Measurements from ENCODE around the gene FAM240A. TPM values are rescaled to one million over a fixed set of nuclear protein-coding genes. Genes with fewer than 3 reads are reported as not detected.
A peak's percentile ranks its signal among the peaks of the same experiment; 100 is the strongest.

The FAM240A gene
- total and polyA plus RNA-seq, 2 donors from 2014 or later = 0.44 TPM; not detected in 1

GRCh38 chr3:46670891-46671427 lies 58.6 kb downstream of the FAM240A start:
- peaks cover 0 to 4% (median 0%) of the 10 kb centered on the region in 3 donors for H3K36me3 ChIP-seq (ENCODE audit: control insufficient read depth in 2 of 3, insufficient read depth in 3 of 3, low read length in 3 of 3)
- TF ChIP-seq CTCF (IDR thresholded peaks at IDR 0.05; ENCODE audit: borderline replicate concordance, extremely low read depth, insufficient read depth) = no peak
- no peaks in the 10 kb centered on the region for H3K27me3 ChIP-seq (ENCODE audit: control insufficient read depth, insufficient read depth, low read length)
- H3K9me3 ChIP-seq (ENCODE audit: control insufficient read depth in 2 of 3, insufficient read depth in 1 of 3, low read length in 3 of 3) = no peaks in the 10 kb centered on the region
- H3K27ac ChIP-seq (ENCODE audit: low read depth in 2 of 2, low read length in 2 of 2) = no peak overlapping the region
- DNase-seq (peak in 2 of 5 donors; percentile 28 to 36), FAIRE-seq (no peak)
- no peaks in the 10 kb centered on the region for H3K4me1 ChIP-seq (ENCODE audit: control insufficient read depth in 2 of 3, insufficient read depth in 2 of 3, low read depth in 1 of 3, low read length in 3 of 3)
- no peak overlapping the region for H3K4me3 ChIP-seq (ENCODE audit: low read length in 3 of 3)
- intact Hi-C loops (cut with DNase I) = no loop called here
- H3K9ac ChIP-seq (ENCODE audit: low read length in 3 of 3) = no peak overlapping the region

- no peak overlapping the region for H3K9ac ChIP-seq (ENCODE audit: low read length in 3 of 3)
- intact Hi-C loops (cut with DNase I) = no loop called here
- H3K9me3 ChIP-seq (ENCODE audit: control insufficient read depth in 2 of 3, insufficient read depth in 1 of 3, low read length in 3 of 3) = no peaks in the 10 kb centered on the region
- no peaks in the 10 kb centered on the region for H3K27me3 ChIP-seq (ENCODE audit: control insufficient read depth, insufficient read depth, low read length)
- TF ChIP-seq CTCF (IDR thresholded peaks at IDR 0.05; ENCODE audit: borderline replicate concordance, extremely low read depth, insufficient read depth) = no peak
- FAIRE-seq (no peak), DNase-seq (peak in 3 of 5 donors; percentile 7 to 54 (median 27))
- H3K4me3 ChIP-seq (ENCODE audit: low read length in 3 of 3) = no peak overlapping the region
- H3K27ac ChIP-seq (ENCODE audit: low read depth in 2 of 2, low read length in 2 of 2) = no peak overlapping the region
- H3K4me1 ChIP-seq (ENCODE audit: control insufficient read depth in 2 of 3, insufficient read depth in 2 of 3, low read depth in 1 of 3, low read length in 3 of 3) = no peaks in the 10 kb centered on the region
- H3K36me3 ChIP-seq (ENCODE audit: control insufficient read depth in 2 of 3, insufficient read depth in 3 of 3, low read length in 3 of 3) = peaks cover 0 to 4% (median 0%) of the 10 kb centered on the region in 3 donors
Observed at GRCh38 chr3:46671541-46672348, 59.4 kb downstream of the FAM240A start.

GRCh38 chr3:46672349-46672695 lies 60.0 kb downstream of the FAM240A start:
- Histone ChIP-seq H3K9ac (ENCODE audit: low read length in 3 of 3) (no peak overlapping the region), H3K9me3 (ENCODE audit: control insufficient read depth in 2 of 3, insufficient read depth in 1 of 3, low read length in 3 of 3) (no peaks in the 10 kb centered on the region), H3K4me1 (ENCODE audit: control insufficient read depth in 2 of 3, insufficient read depth in 2 of 3, low read depth in 1 of 3, low read length in 3 of 3) (no peaks in the 10 kb centered on the region), H3K4me3 (ENCODE audit: low read length in 3 of 3) (no peak overlapping the region), H3K36me3 (ENCODE audit: control insufficient read depth in 2 of 3, insufficient read depth in 3 of 3, low read length in 3 of 3) (peaks cover 0 to 4% (median 0%) of the 10 kb centered on the region in 3 donors), H3K27me3 (ENCODE audit: control insufficient read depth, insufficient read depth, low read length) (no peaks in the 10 kb centered on the region), H3K27ac (ENCODE audit: low read depth in 2 of 2, low read length in 2 of 2) (no peak overlapping the region)
- intact Hi-C loops (cut with DNase I) = no loop called here
- TF ChIP-seq CTCF (IDR thresholded peaks at IDR 0.05; ENCODE audit: borderline replicate concordance, extremely low read depth, insufficient read depth) = no peak
- no peak for FAIRE-seq
- no peak for DNase-seq
